Islet of Langerhans (tissue), 1 donor: ENCODE results near the gene EIF4E3.

Experiments
- FAIRE-seq: peaks from one replicate; lab custom pipeline; 2011; peaks lifted over from hg19 to GRCh38; lab: Jason Lieb, UNC

The EIF4E3 gene

GRCh38 chr3:71725271-71725991 is at the start of gene EIF4E3:
EIF4E3 (minus strand) TSS chr3:71725402; CDS start chr3:71725367, 35 bp downstream.
- FAIRE-seq: no peak

DNA sequence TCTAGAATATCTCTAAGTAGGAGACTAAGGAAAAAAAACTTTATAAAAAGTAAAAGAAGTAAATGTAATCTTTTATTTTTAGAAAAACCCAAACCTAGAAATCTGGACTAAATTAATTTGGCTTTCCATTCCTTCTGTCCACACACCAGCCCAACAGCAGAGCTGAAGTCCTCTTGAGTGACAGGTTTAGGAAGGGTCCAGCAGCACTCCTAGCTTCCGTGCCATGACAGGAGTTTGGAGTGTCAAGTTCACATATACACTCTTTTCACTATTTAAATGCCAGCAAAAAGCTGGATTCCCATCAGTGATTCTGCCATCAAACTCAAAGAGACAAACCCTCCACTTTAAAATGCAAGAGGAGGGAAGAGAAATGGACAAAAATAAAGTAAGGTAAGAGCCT is 46.7 kb upstream of the EIF4E3 start:
- no peak for FAIRE-seq

GRCh38 chr3:71771126-71771525 is 45.9 kb upstream of the EIF4E3 start:
- no peak for FAIRE-seq

GRCh38 chr3:71763426-71763825 is 38.2 kb upstream of the EIF4E3 start:
- no peak for FAIRE-seq

DNA sequence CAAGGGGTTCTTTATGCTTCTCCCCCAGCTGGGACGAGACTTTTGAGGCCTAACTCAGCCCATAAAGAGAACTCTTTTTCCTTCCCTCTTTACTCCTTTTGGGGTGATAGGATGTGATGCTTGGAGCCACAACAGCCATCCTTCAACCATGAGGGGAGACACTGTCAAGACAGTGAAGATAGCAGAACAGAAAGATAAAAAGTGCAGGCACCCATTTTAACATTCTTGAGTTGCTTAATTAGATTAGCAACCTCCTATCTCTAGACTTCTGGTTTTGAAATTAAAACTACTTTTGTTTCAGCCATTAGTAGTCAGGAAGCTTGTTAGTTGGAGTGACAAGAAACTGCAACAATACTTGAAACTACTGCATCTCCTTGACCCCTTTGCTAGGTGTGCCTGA is 34.9 kb upstream of the EIF4E3 start:
- no peak for FAIRE-seq

DNA sequence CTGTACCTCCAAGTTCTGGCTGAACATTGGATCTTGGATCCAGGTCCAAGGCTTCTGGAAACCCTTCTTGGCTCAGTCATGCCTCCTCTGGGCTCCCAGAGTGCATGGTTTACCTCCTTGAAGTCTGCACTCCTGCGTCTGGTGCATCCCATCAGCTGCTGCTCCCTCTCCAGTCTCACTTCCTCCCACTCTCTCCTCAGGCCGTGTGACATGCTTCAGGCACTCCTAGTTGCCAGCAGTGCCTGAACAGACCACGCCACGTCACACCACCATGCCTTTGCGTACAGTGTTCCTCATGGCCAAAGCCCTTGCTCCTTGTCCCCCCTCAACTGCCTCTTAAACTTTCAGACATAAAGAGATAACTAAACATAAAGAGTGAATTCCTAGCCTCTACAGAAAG is 34.2 kb upstream of the EIF4E3 start:
- FAIRE-seq: no peak

GRCh38 chr3:71758091-71758490 is 32.9 kb upstream of the EIF4E3 start:
- no peak for FAIRE-seq

DNA sequence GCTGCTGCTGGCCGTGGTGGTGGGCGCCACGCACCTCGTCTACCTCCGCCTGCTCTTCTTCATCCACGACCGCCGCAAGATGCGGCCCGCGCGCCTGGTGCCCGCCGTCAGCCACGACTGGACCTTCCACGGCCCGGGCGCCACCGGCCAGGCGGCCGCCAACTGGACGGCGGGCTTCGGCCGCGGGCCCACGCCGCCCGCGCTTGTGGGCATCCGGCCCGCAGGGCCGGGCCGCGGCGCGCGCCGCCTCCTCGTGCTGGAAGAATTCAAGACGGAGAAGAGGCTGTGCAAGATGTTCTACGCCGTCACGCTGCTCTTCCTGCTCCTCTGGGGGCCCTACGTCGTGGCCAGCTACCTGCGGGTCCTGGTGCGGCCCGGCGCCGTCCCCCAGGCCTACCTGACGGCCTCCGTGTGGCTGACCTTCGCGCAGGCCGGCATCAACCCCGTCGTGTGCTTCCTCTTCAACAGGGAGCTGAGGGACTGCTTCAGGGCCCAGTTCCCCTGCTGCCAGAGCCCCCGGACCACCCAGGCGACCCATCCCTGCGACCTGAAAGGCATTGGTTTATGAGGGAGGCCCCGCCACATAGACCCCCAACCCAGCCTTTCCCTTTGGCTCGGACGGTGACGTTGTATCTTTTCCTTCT is 29.5 kb upstream of the EIF4E3 start:
- FAIRE-seq: no peak

DNA sequence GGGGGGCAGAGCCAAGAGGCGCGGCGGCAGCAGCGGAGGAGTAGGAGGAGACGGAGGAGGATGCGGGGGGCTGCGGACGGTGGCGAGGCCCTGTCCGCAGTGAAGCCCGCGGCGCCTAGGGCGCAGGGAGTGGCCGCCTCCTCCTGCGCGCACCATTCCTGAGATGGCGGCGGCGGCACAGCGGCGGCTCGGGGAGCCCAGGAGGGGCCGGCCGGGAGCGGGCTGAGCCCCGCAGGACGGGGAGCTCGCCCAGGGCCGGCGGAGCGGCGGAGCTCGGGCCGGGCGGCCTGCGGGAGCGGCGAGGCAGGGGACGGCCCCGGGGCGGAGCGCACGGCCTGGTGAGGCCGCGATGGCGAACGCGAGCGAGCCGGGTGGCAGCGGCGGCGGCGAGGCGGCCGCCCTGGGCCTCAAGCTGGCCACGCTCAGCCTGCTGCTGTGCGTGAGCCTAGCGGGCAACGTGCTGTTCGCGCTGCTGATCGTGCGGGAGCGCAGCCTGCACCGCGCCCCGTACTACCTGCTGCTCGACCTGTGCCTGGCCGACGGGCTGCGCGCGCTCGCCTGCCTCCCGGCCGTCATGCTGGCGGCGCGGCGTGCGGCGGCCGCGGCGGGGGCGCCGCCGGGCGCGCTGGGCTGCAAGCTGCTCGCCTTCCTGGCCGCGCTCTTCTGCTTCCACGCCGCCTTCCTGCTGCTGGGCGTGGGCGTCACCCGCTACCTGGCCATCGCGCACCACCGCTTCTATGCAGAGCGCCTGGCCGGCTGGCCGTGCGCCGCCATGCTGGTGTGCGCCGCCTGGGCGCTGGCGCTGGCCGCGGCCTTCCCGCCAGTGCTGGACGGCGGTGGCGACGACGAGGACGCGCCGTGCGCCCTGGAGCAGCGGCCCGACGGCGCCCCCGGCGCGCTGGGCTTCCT is 28.8 kb upstream of the EIF4E3 start, which contains the start of gene GPR27:
Gene GPR27 (plus strand): TSS at position 155 of the 909 bp plus-strand sequence. CDS start 195 bp downstream, at position 350.
- no peak for FAIRE-seq

DNA sequence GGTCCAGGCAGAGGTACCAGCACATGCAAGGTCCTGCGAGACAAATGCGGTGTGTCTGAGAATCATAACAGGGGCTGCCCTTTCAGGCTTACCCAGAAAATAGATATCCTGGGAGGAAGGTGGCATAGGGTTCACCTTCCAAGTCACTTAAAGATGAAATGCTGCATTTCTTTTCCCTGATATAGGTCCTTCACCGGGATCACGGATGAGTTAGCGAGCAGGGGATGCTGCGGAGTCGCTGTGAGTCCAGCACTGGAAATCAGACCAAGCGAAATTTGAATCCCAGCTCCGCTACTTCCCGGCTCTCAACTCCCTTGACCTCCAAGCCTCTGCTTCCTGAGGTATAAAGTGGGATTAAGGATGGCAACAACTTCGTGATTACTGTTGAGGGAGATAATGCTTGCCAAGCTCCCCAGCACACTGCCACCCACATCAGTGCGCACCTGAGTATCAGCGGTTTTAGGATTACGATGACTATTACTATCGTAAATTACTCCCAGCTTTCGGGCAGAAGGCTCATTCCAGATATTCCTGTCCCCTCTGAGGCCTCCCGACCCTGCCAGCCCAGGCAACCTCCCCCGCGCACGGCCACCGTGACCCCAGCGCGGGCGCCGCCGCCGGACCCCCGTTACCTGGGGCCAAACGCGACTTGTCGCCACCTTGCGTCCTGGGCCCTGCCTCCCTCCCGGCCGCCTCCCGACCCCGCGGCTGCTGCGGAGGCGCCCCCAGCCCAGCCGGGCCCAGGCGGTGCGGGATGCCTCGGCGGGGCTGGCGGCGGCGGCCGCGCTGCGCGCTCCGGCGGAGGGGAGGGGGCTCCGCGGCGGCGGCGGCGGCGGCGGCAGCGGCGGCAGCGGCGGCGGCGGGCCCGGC is 27.9 kb upstream of the EIF4E3 start:
- FAIRE-seq: no peak

DNA sequence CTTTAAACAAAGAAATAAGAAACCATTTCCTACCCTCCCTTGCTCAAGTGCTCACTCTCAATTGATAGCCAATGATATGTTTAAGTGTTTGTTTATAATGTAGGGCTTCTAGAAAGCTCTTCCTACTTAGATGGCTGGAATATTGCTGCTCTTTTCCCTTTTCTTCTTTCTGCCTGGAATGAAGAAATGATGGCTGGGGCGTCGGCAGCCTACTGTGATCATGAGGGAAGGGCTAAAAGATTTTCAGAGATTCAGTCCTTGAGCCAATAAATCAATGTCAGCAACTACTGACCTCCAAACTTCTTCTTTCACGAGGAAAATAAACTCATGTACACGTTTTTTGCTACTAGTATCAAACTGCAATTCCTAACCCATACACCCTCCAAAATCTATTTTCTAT is 26.4 kb upstream of the EIF4E3 start:
- FAIRE-seq: no peak

DNA sequence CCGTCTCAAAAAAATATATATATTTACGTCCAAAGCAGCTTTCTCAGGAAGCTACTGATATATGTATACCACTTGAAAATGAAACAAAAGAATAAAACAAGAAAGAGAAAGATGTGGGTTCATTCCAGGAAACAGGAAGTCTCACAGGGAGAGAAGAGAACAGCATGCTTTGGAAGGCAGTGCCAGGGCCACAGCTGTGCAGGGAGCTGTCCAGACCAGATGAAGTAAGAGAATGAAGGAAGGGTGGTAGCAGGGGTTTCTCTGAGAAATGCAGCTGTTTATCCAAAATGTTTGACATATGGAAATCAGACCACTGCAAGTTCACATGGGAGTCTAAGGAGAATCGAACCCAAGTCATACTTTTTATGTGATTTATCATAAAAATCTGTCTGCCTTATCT is 19.5 kb upstream of the EIF4E3 start:
- no peak for FAIRE-seq

- no peak for FAIRE-seq
Observed at GRCh38 chr3:71742621-71743020, 17.4 kb upstream of the EIF4E3 start.

DNA sequence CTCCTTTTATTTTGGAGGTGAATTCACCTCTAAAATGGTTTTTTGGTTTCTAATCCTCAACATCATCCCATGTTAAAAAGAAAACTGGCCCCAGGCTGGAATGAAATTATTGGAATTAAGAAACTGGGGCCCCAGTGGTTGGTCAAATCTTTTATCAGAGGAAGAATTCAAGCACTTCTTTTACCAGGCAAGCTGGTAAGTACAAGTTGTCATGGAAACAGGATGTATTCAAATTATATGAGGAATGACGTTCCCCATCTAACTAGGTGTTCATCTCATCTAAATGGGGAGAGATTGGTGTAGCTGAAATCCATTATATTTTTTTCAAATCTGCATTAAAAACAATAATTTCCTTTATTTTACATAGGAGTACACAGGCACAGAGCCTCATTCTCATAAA is 9.7 kb upstream of the EIF4E3 start:
- no peak for FAIRE-seq

- FAIRE-seq: no peak
Observed at GRCh38 chr3:71733319-71733718, 8.1 kb upstream of the EIF4E3 start.

GRCh38 chr3:71732637-71733036 is 7.4 kb upstream of the EIF4E3 start:
- FAIRE-seq: no peak

- no peak for FAIRE-seq
Observed at GRCh38 chr3:71728632-71729342, 3.6 kb upstream of the EIF4E3 start.

GRCh38 chr3:71726146-71726545 is 944 bp upstream of the EIF4E3 start:
- no peak for FAIRE-seq

GRCh38 chr3:71724584-71725270 is 475 bp downstream of the EIF4E3 start:
- FAIRE-seq: no peak

GRCh38 chr3:71724171-71724453 is 1.1 kb downstream of the EIF4E3 start:
- no peak for FAIRE-seq
